ENCODE results near the gene EVPL. TPM values are rescaled to one million over a fixed set of nuclear protein-coding genes. Genes with fewer than 3 reads are reported as not detected.

The EVPL gene
- polyA plus RNA-seq, 1 donor (not counting 4 experiments of a cell fraction or from before 2014, with no cell fraction given) = 7.6 TPM

GRCh38 chr17:76000016-76000754, 26.9 kb downstream of the EVPL start:
- H3K27me3 ChIP-seq (ENCODE audit: control insufficient read depth, extremely low read depth, insufficient read depth, low read length) = no peaks in the 10 kb centered on the region
- peaks cover 2% of the 10 kb centered on the region for H3K9me1 ChIP-seq (ENCODE audit: control insufficient read depth, extremely low read depth, insufficient read depth, low read length)
- FAIRE-seq = no peak
- H3K27ac ChIP-seq (ENCODE audit: control insufficient read depth, insufficient read depth, low read length) = no peak overlapping the region
- no peak overlapping the region for H3K4me3 ChIP-seq (ENCODE audit: control insufficient read depth in 2 of 3, extremely low read depth in 1 of 3, insufficient read depth in 2 of 3, low read depth in 1 of 3, low read length in 3 of 3)
- H3K9ac ChIP-seq (ENCODE audit: control insufficient read depth, extremely low read depth, insufficient read depth, low read length) = no peak overlapping the region
- H3K4me1 ChIP-seq (ENCODE audit: control insufficient read depth, extremely low read depth, insufficient read depth, low read length) = peaks cover 18% of the 10 kb centered on the region
- no peaks in the 10 kb centered on the region for H3K9me3 ChIP-seq (ENCODE audit: control insufficient read depth, low read depth, low read length)
- peak overlapping the region; percentile 16 for H3K4me2 ChIP-seq (ENCODE audit: control insufficient read depth, extremely low read depth, insufficient read depth, low read depth, low read length)
- H3K36me3 ChIP-seq (ENCODE audit: control insufficient read depth in 2 of 2, extremely low read depth in 1 of 2, insufficient read depth in 2 of 2, low read length in 2 of 2) = peaks cover 0 to 3% of the 10 kb centered on the region in 2 experiments
- dilution Hi-C loops (cut with MboI; ENCODE audit: extremely low pct_ligation_motif_present, low sequenced_read_pairs) = no loop called here
- H3K79me2 ChIP-seq (ENCODE audit: control insufficient read depth, insufficient read depth, low read length) = no peaks in the 10 kb centered on the region
- TF ChIP-seq, protein P1, sequence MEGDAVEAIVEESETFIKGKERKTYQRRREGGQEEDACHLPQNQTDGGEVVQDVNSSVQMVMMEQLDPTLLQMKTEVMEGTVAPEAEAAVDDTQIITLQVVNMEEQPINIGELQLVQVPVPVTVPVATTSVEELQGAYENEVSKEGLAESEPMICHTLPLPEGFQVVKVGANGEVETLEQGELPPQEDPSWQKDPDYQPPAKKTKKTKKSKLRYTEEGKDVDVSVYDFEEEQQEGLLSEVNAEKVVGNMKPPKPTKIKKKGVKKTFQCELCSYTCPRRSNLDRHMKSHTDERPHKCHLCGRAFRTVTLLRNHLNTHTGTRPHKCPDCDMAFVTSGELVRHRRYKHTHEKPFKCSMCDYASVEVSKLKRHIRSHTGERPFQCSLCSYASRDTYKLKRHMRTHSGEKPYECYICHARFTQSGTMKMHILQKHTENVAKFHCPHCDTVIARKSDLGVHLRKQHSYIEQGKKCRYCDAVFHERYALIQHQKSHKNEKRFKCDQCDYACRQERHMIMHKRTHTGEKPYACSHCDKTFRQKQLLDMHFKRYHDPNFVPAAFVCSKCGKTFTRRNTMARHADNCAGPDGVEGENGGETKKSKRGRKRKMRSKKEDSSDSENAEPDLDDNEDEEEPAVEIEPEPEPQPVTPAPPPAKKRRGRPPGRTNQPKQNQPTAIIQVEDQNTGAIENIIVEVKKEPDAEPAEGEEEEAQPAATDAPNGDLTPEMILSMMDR (optimal IDR thresholded peaks at IDR 0.05 in 1 of 3, IDR thresholded peaks at IDR 0.05 in 1 of 3, conservative IDR thresholded peaks at IDR 0.05 in 1 of 3; ENCODE audit: extremely low read depth in 1 of 3, insufficient read depth in 2 of 3, low read length in 3 of 3) = peak; percentile 67 to 95 (median 83)
- TF ChIP-seq EZH2 (IDR thresholded peaks at IDR 0.05; ENCODE audit: low read length) = no peak
- H4K20me1 ChIP-seq (ENCODE audit: control insufficient read depth, extremely low read depth, insufficient read depth, low read length) = no peaks in the 10 kb centered on the region
- no peak for DNase-seq (ENCODE audit: low read depth, low spot score)
- peak overlapping the region; percentile 26 for H2AFZ ChIP-seq (ENCODE audit: control insufficient read depth, low read length)

DNA sequence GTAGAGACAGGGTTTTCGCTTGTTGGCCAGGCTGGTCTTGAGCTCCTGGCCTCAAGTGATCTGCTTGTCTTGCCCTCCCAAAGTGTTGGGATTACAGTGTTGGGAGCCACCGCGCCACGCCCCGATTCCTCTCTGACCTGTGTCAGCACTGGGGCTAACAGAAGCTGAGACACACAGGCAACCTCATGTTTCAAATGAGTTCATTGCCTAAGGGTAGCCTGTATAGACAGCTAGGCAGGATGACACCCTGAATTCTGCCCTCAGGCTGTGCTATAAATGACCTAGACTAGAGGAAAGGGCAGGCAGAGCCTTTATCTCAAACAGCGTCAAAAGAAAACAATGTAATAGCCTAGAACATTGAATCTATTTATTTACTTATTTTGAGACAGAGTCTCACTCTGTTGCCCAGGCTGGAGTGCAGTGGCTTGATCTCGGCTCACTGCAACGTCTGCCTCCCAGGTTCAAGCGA, 28.7 kb downstream of the EVPL start:
- peaks cover 2% of the 10 kb centered on the region for H3K9me1 ChIP-seq (ENCODE audit: control insufficient read depth, extremely low read depth, insufficient read depth, low read length)
- H3K4me3 ChIP-seq (ENCODE audit: control insufficient read depth in 2 of 3, extremely low read depth in 1 of 3, insufficient read depth in 2 of 3, low read depth in 1 of 3, low read length in 3 of 3) = no peak overlapping the region
- H3K79me2 ChIP-seq (ENCODE audit: control insufficient read depth, insufficient read depth, low read length) = no peaks in the 10 kb centered on the region
- H3K27ac ChIP-seq (ENCODE audit: control insufficient read depth, insufficient read depth, low read length) = no peak overlapping the region
- FAIRE-seq (no peak), DNase-seq (ENCODE audit: low read depth, low spot score) (no peak)
- peaks cover 18% of the 10 kb centered on the region for H3K4me1 ChIP-seq (ENCODE audit: control insufficient read depth, extremely low read depth, insufficient read depth, low read length)
- no peaks in the 10 kb centered on the region for H3K9me3 ChIP-seq (ENCODE audit: control insufficient read depth, low read depth, low read length)
- H4K20me1 ChIP-seq (ENCODE audit: control insufficient read depth, extremely low read depth, insufficient read depth, low read length) = no peaks in the 10 kb centered on the region
- TF ChIP-seq, protein P1 (optimal IDR thresholded peaks at IDR 0.05 in 1 of 3, IDR thresholded peaks at IDR 0.05 in 1 of 3, conservative IDR thresholded peaks at IDR 0.05 in 1 of 3; ENCODE audit: extremely low read depth in 1 of 3, insufficient read depth in 2 of 3, low read length in 3 of 3) = no peak
- no peak for TF ChIP-seq EZH2 (IDR thresholded peaks at IDR 0.05; ENCODE audit: low read length)
- no peak overlapping the region for H3K4me2 ChIP-seq (ENCODE audit: control insufficient read depth, extremely low read depth, insufficient read depth, low read depth, low read length)
- peaks cover 0 to under 1% of the 10 kb centered on the region in 2 experiments for H3K36me3 ChIP-seq (ENCODE audit: control insufficient read depth in 2 of 2, extremely low read depth in 1 of 2, insufficient read depth in 2 of 2, low read length in 2 of 2)
- no peaks in the 10 kb centered on the region for H3K27me3 ChIP-seq (ENCODE audit: control insufficient read depth, extremely low read depth, insufficient read depth, low read length)
- dilution Hi-C loops (cut with MboI; ENCODE audit: extremely low pct_ligation_motif_present, low sequenced_read_pairs) = no loop called here
- H3K9ac ChIP-seq (ENCODE audit: control insufficient read depth, extremely low read depth, insufficient read depth, low read length) = no peak overlapping the region
- no peak overlapping the region for H2AFZ ChIP-seq (ENCODE audit: control insufficient read depth, low read length)
